ENCODE data around the gene DCTN5. TPM values are rescaled to one million over a fixed set of nuclear protein-coding genes. Genes with fewer than 3 reads are reported as not detected.

Gene DCTN5
- total RNA-seq (80.8 and 83.5 TPM in 2 replicates), polyA plus RNA-seq (39.6 and 51.6 TPM in 2 replicates), polyA minus RNA-seq (142 and 180 TPM in 2 replicates), Bru-seq, nascent RNA (percentile 88 among the genes with signal in this experiment), BruChase-seq, experiment 1, labeled RNA remaining after a 6-hour chase (percentile 93 among the genes with signal in this experiment), BruChase-seq, experiment 2, labeled RNA remaining after a 2-hour chase (percentile 91 among the genes with signal in this experiment)
- polyA plus RNA-seq (2011; cell fraction: cytosol; rRNA removed) = 53.6 and 62.0 TPM in 2 replicates
- 75.5 and 91.5 TPM in 2 replicates for polyA plus RNA-seq (2011; cell fraction: nucleus; rRNA removed)
- 97.2 and 113 TPM in 2 replicates for polyA plus RNA-seq (2012)
- polyA minus RNA-seq (2011; cell fraction: cytosol; rRNA and poly(A)+ RNA removed) = 22.7 TPM
- 34.3 and 51.5 TPM in 2 replicates for polyA minus RNA-seq (2011; cell fraction: nucleus; rRNA and poly(A)+ RNA removed)
- long read RNA-seq, full-length matches to known transcripts = 120 of 143 reads
- long read RNA-seq, partial matches to known transcripts = 3 of 143 reads
- long read RNA-seq, other reads (novel, unspliced or antisense) = 20 of 143 reads

DNA sequence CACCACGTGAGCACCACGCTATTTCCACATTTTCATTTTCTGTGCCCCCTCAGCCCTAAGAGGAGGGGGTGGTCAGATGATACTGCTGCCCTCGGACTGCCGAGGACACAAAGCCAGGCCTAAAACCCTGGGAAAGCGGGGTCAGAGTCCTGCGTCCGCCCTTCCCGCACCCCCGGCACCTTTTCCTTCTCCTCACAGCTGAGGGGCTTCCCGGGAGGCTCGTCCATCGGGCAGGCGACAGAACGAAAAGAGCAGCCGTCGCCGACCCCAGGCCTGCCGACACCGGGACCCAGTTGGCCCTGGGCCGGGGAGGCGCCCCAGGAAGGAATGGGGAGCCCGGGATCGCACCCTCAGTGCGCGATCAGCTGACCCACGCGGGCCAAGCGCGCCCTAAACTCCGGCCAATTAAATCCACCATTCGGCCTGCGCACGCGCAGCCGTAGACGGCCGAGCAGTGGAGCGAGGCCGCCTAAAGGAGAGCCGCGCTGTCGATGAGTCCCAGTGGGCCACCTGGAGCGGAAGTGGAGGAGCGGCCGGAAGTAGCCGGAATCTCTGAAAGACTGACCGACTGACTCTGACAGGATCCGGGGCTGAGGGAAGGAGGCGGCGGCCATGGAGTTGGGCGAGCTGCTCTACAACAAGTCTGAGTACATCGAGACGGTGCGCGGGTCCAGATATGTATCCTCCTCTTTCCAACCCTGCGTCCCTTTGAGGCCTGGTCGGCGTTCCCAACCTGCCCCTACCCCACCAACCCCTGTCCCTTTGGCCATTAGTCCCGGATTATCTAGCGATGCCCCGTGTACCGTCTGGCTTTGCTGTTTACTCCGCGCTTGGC, at the start of gene DCTN5, which contains the start of gene PALB2:
TSS of gene DCTN5 (plus strand) at position 536 of the 835 bp plus-strand sequence. CDS start at position 613, 77 bp downstream.
TSS of gene PALB2 (minus strand) at position 380 of the 835 bp plus-strand sequence. CDS start at position 227, 153 bp downstream.
- FAIRE-seq = peak; percentile 93

More for the DNA sequence above, at the start of gene DCTN5, which contains the start of gene PALB2:
- H3K4me3 ChIP-seq (replicated peaks in 1 of 3; ENCODE audit: insufficient read depth in 1 of 3, low read depth in 1 of 3, low read length in 3 of 3) = peak within 1 kb of the TSS; percentile 68 to 99 (median 99)
- peak; percentile 94 for DNase-seq (ENCODE audit: low read depth, low spot score)
- no peaks in the 10 kb centered on the region for H3K9me3 ChIP-seq (replicated peaks; ENCODE audit: control insufficient read depth, insufficient read depth, low read length)
- ChIA-PET POLR2A (interaction anchor here (0.5 to 1.1 kb wide), 2 partner anchors 26 to 38 kb away, joined by 3 to 4 read pairs; no protein-coding TSS in a partner anchor), CTCF (interaction anchor here (0.9 to 2.1 kb wide), 3 partner anchors 9 to 84 kb away, joined by 3 to 6 read pairs (median 5); partner anchors contain the start of genes EARS2 and UBFD1)
- peak within 1 kb of the TSS; percentile 97 for H3K4me2 ChIP-seq (ENCODE audit: insufficient read depth, low read length)
- H3K79me2 ChIP-seq (ENCODE audit: control insufficient read depth, insufficient read depth, low read length) = peaks cover 41% of the 10 kb centered on the region
- no peaks in the 10 kb centered on the region for H3K27me3 ChIP-seq (ENCODE audit: control insufficient read depth in 2 of 2, insufficient read depth in 2 of 2, low read length in 2 of 2)
- TF ChIP-seq MAX (IDR thresholded peaks at IDR 0.05; ENCODE audit: insufficient read depth, insufficient read length) (peak; percentile 79), POLR2A (IDR thresholded peaks at IDR 0.05; ENCODE audit: low read depth, low read length) (peak; percentile 93), EZH2 (IDR thresholded peaks at IDR 0.05; ENCODE audit: borderline replicate concordance, low read depth, low read length, severe bottlenecking) (no peak), MYC (IDR thresholded peaks at IDR 0.05; ENCODE audit: low read depth, low read length) (peak; percentile 72), JUN (IDR thresholded peaks at IDR 0.05; ENCODE audit: borderline replicate concordance, insufficient read depth, insufficient read length, low read depth) (no peak), POLR2AphosphoS5 (IDR thresholded peaks at IDR 0.05; ENCODE audit: insufficient read depth, low read depth, low read length) (peak; percentile 97), GATA2 (IDR thresholded peaks at IDR 0.05; ENCODE audit: insufficient read depth, insufficient read length, low read depth, low read length) (no peak), FOS (IDR thresholded peaks at IDR 0.05; ENCODE audit: borderline replicate concordance, insufficient read depth, low read length) (no peak)
- TF ChIP-seq, protein P1, sequence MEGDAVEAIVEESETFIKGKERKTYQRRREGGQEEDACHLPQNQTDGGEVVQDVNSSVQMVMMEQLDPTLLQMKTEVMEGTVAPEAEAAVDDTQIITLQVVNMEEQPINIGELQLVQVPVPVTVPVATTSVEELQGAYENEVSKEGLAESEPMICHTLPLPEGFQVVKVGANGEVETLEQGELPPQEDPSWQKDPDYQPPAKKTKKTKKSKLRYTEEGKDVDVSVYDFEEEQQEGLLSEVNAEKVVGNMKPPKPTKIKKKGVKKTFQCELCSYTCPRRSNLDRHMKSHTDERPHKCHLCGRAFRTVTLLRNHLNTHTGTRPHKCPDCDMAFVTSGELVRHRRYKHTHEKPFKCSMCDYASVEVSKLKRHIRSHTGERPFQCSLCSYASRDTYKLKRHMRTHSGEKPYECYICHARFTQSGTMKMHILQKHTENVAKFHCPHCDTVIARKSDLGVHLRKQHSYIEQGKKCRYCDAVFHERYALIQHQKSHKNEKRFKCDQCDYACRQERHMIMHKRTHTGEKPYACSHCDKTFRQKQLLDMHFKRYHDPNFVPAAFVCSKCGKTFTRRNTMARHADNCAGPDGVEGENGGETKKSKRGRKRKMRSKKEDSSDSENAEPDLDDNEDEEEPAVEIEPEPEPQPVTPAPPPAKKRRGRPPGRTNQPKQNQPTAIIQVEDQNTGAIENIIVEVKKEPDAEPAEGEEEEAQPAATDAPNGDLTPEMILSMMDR (IDR thresholded peaks at IDR 0.05; ENCODE audit: extremely low read depth in 1 of 2, insufficient read depth in 1 of 2, low read depth in 1 of 2, low read length in 2 of 2) = no peak
- H3K36me3 ChIP-seq (ENCODE audit: control insufficient read depth in 2 of 2, extremely low read depth in 1 of 2, insufficient read depth in 2 of 2, low read length in 2 of 2) = peaks cover 2 to 15% of the 10 kb centered on the region in 2 experiments
- intact Hi-C loops (cut with micrococcal nuclease) = loop anchor here (1.0 to 2.0 kb wide), 5 partner anchors 33 to 131 kb away; partner anchors contain the start of genes EARS2, GGA2, NDUFAB1 and PLK1
- H3K27ac ChIP-seq (ENCODE audit: insufficient read depth, low read depth, low read length) = peak within 1 kb of the TSS; percentile 96
- dilution Hi-C loops (cut with MboI; ENCODE audit: extremely low pct_ligation_motif_present, low sequenced_read_pairs) = no loop called here
- H3K9me1 ChIP-seq (replicated peaks; ENCODE audit: control insufficient read depth, extremely low read depth, insufficient read depth, low read length) = no peaks in the 10 kb centered on the region
- TSS peak; percentile 61 for BruUV-seq (replicated peaks)
- peak within 1 kb of the TSS; percentile 97 for H3K9ac ChIP-seq (replicated peaks; ENCODE audit: extremely low read depth, insufficient read depth, low read length)
- peaks cover 15% of the 10 kb centered on the region for H3K4me1 ChIP-seq (ENCODE audit: control insufficient read depth, extremely low read depth, insufficient read depth, low read length)
- H2AFZ ChIP-seq (ENCODE audit: low read depth, low read length) = peak within 1 kb of the TSS; percentile 97
- no peaks in the 10 kb centered on the region for H4K20me1 ChIP-seq (replicated peaks; ENCODE audit: control insufficient read depth, extremely low read depth, insufficient read depth, low read length)
